ENCODE results near the gene HLF.

Gene HLF

GRCh38 chr17:55275894-55276804 is 11.4 kb downstream of the HLF start:
- no peak for DNase-seq

GRCh38 chr17:55278173-55278961 is 13.6 kb downstream of the HLF start:
- DNase-seq = no peak

DNA sequence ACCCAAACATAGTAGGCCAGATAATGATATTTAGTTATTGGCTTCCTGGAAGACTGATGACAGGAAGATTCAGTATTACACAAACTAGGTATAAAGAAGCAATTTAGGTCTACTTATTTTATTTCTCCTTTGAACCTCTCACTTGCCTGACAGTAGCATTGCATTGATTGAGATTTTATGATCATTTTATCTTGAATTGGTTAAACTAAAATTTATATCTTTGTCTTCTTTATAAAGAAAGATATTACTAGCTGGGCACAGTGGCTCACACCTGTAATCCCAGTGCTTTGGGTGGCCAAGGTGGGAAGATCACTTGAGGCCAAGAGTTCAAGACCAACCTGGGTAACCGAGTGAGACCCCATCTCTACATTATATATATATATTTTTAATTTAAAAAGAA is 14.4 kb downstream of the HLF start:
- no peak for DNase-seq

- no peak for DNase-seq
These were observed 15.0 kb downstream of the HLF start for GRCh38 chr17:55279788-55280187.

DNA sequence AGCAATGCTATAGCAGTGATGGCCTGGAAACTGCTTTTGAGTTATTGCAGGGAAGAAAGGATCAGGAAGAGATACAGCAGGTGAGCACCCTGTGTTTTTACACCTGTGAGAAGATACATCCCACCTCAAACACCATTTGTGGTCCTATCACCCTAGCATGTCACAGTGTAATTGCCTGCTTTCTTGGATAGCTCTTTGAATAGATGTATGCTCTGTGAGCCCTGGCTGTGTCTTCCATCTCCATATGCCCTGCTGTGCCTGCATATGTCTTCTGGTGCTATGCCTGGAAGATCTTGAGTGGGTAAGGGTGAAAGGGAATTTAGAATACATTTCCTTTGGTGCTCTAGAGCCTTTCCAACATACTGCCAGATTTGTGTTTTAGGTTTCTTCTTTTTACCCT is 15.5 kb downstream of the HLF start:
- no peak for DNase-seq

- DNase-seq = no peak
These were observed 17.1 kb downstream of the HLF start for GRCh38 chr17:55281649-55282378.

GRCh38 chr17:55282379-55282702 is 17.6 kb downstream of the HLF start:
- no peak for DNase-seq

GRCh38 chr17:55282741-55283140 is 18.0 kb downstream of the HLF start:
- DNase-seq = no peak

DNA sequence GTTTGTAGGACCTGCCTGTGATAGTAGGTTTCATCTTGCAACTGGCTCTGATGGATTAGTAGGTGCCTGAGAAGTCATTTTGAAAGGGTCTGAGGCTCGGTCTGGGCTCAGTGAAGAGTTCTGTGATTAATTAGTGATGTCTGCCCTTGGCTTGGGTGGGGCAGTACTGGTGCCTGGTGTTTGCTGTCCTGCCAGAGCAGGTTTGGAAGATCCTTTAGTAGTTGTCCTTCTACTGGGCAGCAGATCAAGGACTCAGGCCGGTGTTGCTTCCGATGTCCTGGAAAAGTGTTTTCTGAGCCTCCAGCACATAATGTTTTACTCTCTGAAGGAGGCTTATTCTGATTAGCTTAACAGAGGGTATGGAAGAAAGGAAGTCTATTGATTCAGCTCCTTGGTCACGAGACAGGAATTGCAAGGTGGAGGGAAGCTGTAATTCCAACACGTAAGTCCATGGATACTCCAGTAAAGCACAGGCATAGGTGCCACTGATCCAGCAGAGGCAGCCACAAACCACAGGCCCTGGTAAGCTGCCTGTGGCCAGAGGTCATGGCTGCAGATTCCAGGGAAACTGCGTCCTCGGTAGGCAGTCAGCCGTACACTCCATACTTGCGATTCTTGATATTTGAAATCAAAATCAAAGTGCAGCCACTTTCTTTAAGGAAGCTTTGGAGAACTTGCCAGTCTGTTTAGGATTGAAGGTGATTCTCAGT is 18.7 kb downstream of the HLF start:
- no peak for DNase-seq

GRCh38 chr17:55284001-55284884 is 19.5 kb downstream of the HLF start:
- DNase-seq = no peak

DNA sequence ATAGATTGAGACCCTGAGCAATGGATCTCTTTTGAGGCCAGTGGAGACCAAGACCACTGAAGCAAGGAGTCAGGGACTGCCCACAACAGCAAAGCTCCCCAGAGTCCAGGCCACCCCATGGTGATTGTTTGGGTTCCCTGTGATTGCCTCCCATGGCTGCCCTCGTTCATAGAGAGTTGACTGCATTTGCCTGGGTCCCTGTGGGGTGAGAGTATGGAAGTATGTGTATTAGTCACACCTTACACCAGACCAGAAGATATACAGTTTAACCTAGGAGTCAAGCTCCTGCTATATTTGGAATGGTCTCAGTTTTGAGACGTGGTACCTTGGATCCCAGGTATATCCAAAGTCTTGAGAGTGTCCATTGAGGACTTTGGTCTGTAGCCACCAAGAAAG is 20.2 kb downstream of the HLF start:
- DNase-seq = no peak

- DNase-seq = no peak
These were observed 20.9 kb downstream of the HLF start for GRCh38 chr17:55285340-55286301.

GRCh38 chr17:55286681-55287589 is 22.2 kb downstream of the HLF start:
- DNase-seq = no peak

GRCh38 chr17:55288356-55289105 is 23.8 kb downstream of the HLF start:
- DNase-seq = no peak

DNA sequence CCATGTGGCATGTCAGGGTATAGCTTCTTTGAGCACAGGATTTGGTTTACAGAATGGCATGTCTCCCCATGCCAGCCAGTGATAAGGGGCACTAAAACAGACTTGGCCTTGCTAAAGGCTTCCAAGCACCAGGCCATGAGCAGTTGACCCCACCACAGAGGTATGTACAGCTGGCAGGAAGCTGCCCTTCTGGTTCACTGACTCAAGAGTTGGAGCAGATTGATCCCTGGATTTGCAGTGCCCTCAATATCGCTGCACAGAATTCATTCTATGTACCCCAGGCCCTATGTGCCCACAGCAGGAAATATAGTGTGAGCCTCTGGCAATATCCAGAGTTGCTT is 24.3 kb downstream of the HLF start:
- no peak for DNase-seq

- DNase-seq = no peak
These were observed 25.2 kb downstream of the HLF start for GRCh38 chr17:55289978-55290377.

GRCh38 chr17:55290492-55291113 is 25.8 kb downstream of the HLF start:
- no peak for DNase-seq

DNA sequence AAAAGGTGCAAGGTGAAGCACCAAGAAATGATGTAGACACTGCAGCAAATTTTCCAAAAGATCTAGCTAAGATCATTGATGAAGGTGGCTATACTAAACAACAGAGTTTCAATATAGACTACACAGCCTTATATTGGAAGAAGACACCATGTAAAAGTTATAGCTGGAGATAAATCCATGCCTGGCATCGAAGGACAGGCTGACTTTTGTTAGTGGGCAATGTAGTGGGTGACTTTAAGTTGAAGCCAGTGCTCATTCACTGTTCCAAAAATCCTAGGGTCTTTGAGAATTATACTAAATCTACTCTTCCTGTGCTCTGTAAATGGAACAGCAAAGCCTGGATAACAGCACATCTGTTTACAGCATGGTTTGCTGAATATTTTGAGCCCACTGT is 26.4 kb downstream of the HLF start:
- DNase-seq = no peak
